HEK293 (cell line): ENCODE data around the gene DCUN1D4.

Source experiments
- CTCF ChIA-PET: fragments of 350-600 bp; formaldehyde crosslinking; extraction: SDS; loops from one replicate; lab custom pipeline; 2021; ENCODE audit warnings: antibody characterized with exemption; lab: Yijun Ruan, JAX
- POLR2A ChIA-PET: fragments of 300-600 bp; formaldehyde crosslinking; extraction: SDS; loops from one replicate; lab custom pipeline; 2020; ENCODE audit warnings: antibody characterized with exemption, inconsistent platforms; lab: Yijun Ruan, JAX
- H3K27ac ChIP-seq: fragments of 200-500 bp; sonication (Bioruptor generic); 2 replicates; pipeline ENCODE4 v1.5.1; 2014; ENCODE audit warnings: low read depth, low read length, control low read depth, inconsistent platforms; ENCODE audit errors: extremely low read depth
- H3K36me3 ChIP-seq, 2 experiments: fragments of 200-500 bp in 1 of 2; sonication (Bioruptor generic) in 1 of 2; 1 replicate in 1 of 2; 2 replicates in 1 of 2; pipeline ENCODE4 v1.5.1; 2014 to 2017; ENCODE audit warnings: inconsistent platforms in 2 of 2, low read length in 2 of 2; ENCODE audit not compliant: control insufficient read depth in 2 of 2, insufficient read depth in 1 of 2
- H3K4me1 ChIP-seq: fragments of 200-500 bp; sonication (Bioruptor generic); 2 replicates; pipeline ENCODE4 v1.5.1; 2014; ENCODE audit warnings: mild to moderate bottlenecking, low read length, inconsistent platforms; ENCODE audit not compliant: control insufficient read depth, insufficient read depth
- H3K4me3 ChIP-seq: 2 replicates; pipeline ENCODE4 v1.5.1; 2011; ENCODE audit warnings: low read depth, mild to moderate bottlenecking, control low read depth, low read length, moderate library complexity
- H3K9me3 ChIP-seq: fragments of 200-500 bp; sonication (Bioruptor generic); 2 replicates; pipeline ENCODE4 v1.5.1; 2014; ENCODE audit warnings: low read depth, low read length, inconsistent platforms; ENCODE audit not compliant: control insufficient read depth, insufficient read depth
- BCL6B ChIP-seq: fragments of 450-650 bp; formaldehyde crosslinking; IDR thresholded peaks from 2 replicates; pipeline ENCODE4 v1.5.1; 2017; ENCODE audit warnings: missing biosample characterization, missing genetic modification characterization
- FEZF1 ChIP-seq: fragments of 450-650 bp; formaldehyde crosslinking; IDR thresholded peaks from 2 replicates; pipeline ENCODE4 v1.5.1; 2016; ENCODE audit warnings: missing biosample characterization, missing genetic modification characterization
- GLIS1 ChIP-seq: fragments of 450-650 bp; formaldehyde crosslinking; IDR thresholded peaks from 2 replicates; pipeline ENCODE4 v1.5.1; 2016; ENCODE audit warnings: missing biosample characterization, missing genetic modification characterization
- KLF8 ChIP-seq: fragments of 450-650 bp; formaldehyde crosslinking; IDR thresholded peaks from 2 replicates; pipeline ENCODE4 v1.5.1; 2016; ENCODE audit warnings: missing biosample characterization, missing genetic modification characterization
- SP3 ChIP-seq: fragments of 450-650 bp; formaldehyde crosslinking; IDR thresholded peaks from 2 replicates; pipeline ENCODE4 v1.5.1; 2016; ENCODE audit warnings: missing biosample characterization, missing genetic modification characterization
- TSHZ1 ChIP-seq: fragments of 450-650 bp; formaldehyde crosslinking; IDR thresholded peaks from 2 replicates; pipeline ENCODE4 v1.5.1; 2016; ENCODE audit warnings: missing biosample characterization, missing genetic modification characterization, borderline replicate concordance
- ZBTB6 ChIP-seq: fragments of 450-650 bp; formaldehyde crosslinking; IDR thresholded peaks from 2 replicates; pipeline ENCODE4 v1.5.1; 2017; ENCODE audit warnings: missing biosample characterization, missing genetic modification characterization
- ZIC2 ChIP-seq: fragments of 450-650 bp; formaldehyde crosslinking; IDR thresholded peaks from 2 replicates; pipeline ENCODE4 v1.5.1; 2016; ENCODE audit warnings: missing biosample characterization, missing genetic modification characterization
- ZNF184 ChIP-seq: fragments of 450-650 bp; IDR thresholded peaks from 2 replicates; pipeline ENCODE4 v1.5.1; 2018; ENCODE audit warnings: missing biosample characterization, mild to moderate bottlenecking, missing genetic modification characterization
- ZNF211 ChIP-seq: fragments of 450-650 bp; formaldehyde crosslinking; IDR thresholded peaks from 2 replicates; pipeline ENCODE4 v1.5.1; 2016; ENCODE audit warnings: low read depth, missing biosample characterization, missing genetic modification characterization
- ZNF221 ChIP-seq: fragments of 450-650 bp; formaldehyde crosslinking; IDR thresholded peaks from 2 replicates; pipeline ENCODE4 v1.5.1; 2017; ENCODE audit warnings: missing biosample characterization, missing genetic modification characterization, borderline replicate concordance
- ZNF280C ChIP-seq: fragments of 450-650 bp; formaldehyde crosslinking; IDR thresholded peaks from 2 replicates; pipeline ENCODE4 v1.5.1; 2016; ENCODE audit warnings: missing biosample characterization, missing genetic modification characterization
- ZNF341 ChIP-seq: fragments of 450-650 bp; formaldehyde crosslinking; IDR thresholded peaks from 2 replicates; pipeline ENCODE4; 2016; ENCODE audit warnings: low read depth, missing biosample characterization, missing genetic modification characterization
- ZNF473 ChIP-seq: fragments of 450-650 bp; formaldehyde crosslinking; IDR thresholded peaks from 2 replicates; pipeline ENCODE4 v1.5.1; 2017; ENCODE audit warnings: missing biosample characterization, missing genetic modification characterization
- ZNF48 ChIP-seq: fragments of 450-650 bp; formaldehyde crosslinking; IDR thresholded peaks from 2 replicates; pipeline ENCODE4 v1.5.1; 2016; ENCODE audit warnings: missing biosample characterization, missing genetic modification characterization
- ZNF521 ChIP-seq: fragments of 450-650 bp; formaldehyde crosslinking; IDR thresholded peaks from 2 replicates; pipeline ENCODE4 v1.5.1; 2017; ENCODE audit warnings: missing biosample characterization, mild to moderate bottlenecking, missing genetic modification characterization
- ZNF560 ChIP-seq: fragments of 450-650 bp; formaldehyde crosslinking; IDR thresholded peaks from 2 replicates; pipeline ENCODE4 v1.5.1; 2017; ENCODE audit warnings: missing biosample characterization, missing genetic modification characterization, borderline replicate concordance
- ZNF580 ChIP-seq: fragments of 450-650 bp; formaldehyde crosslinking; IDR thresholded peaks from 2 replicates; pipeline ENCODE4 v1.5.1; 2016; ENCODE audit warnings: missing biosample characterization, missing genetic modification characterization
- ZNF654 ChIP-seq: fragments of 450-650 bp; formaldehyde crosslinking; IDR thresholded peaks from 2 replicates; pipeline ENCODE4 v1.5.1; 2016; ENCODE audit warnings: low read depth, missing biosample characterization, missing genetic modification characterization
- ZNF658 ChIP-seq: fragments of 450-650 bp; formaldehyde crosslinking; IDR thresholded peaks from 2 replicates; pipeline ENCODE4; 2016; ENCODE audit warnings: missing biosample characterization, missing genetic modification characterization
- ZNF830 ChIP-seq: fragments of 450-650 bp; IDR thresholded peaks from 2 replicates; pipeline ENCODE4 v1.5.0; 2018; ENCODE audit warnings: missing biosample characterization, missing genetic modification characterization, low read depth, mild to moderate bottlenecking, moderate library complexity
- TF ChIP-seq, protein P1 (sequence below): fragments of 450-650 bp; formaldehyde crosslinking; conservative IDR thresholded peaks from 2 replicates; pipeline ENCODE4 v1.5.1; 2016; ENCODE audit warnings: low read depth, missing biosample characterization, missing genetic modification characterization
- TF ChIP-seq, protein P2 (sequence below): fragments of 450-650 bp; formaldehyde crosslinking; IDR thresholded peaks from 2 replicates; pipeline ENCODE4 v1.5.1; 2016; ENCODE audit warnings: missing biosample characterization, missing genetic modification characterization

The DCUN1D4 gene

GRCh38 chr4:51842554-51843308, at the start of gene DCUN1D4:
DCUN1D4 (plus strand) TSS chr4:51843153; CDS start chr4:51843243, 90 bp downstream.
- peak within 1 kb of the TSS; percentile 86 for H3K27ac ChIP-seq
- ChIA-PET POLR2A (interaction anchor here (0.8 to 1.2 kb wide), 5 partner anchors 19 to 870 kb away, joined by 3 to 6 read pairs (median 4); partner anchors contain the start of gene SGCB), CTCF (interaction anchor here (0.5 kb wide), 1 partner anchor 800 kb away, joined by 3 read pairs; no protein-coding TSS in a partner anchor)
- H3K36me3 ChIP-seq, result peaks cover 0 to 5% of the 10 kb centered on the region in 2 experiments; a peak in 1 of 3 replicates
- H3K4me1 ChIP-seq, result no peaks in the 10 kb centered on the region
- H3K4me3 ChIP-seq, result peak within 1 kb of the TSS; percentile 70
- no peaks in the 10 kb centered on the region for H3K9me3 ChIP-seq
- no peak for TF ChIP-seq BCL6B (tag by site-specific recombination)
- TF ChIP-seq FEZF1 (tag by site-specific recombination), result no peak
- TF ChIP-seq, protein P1, sequence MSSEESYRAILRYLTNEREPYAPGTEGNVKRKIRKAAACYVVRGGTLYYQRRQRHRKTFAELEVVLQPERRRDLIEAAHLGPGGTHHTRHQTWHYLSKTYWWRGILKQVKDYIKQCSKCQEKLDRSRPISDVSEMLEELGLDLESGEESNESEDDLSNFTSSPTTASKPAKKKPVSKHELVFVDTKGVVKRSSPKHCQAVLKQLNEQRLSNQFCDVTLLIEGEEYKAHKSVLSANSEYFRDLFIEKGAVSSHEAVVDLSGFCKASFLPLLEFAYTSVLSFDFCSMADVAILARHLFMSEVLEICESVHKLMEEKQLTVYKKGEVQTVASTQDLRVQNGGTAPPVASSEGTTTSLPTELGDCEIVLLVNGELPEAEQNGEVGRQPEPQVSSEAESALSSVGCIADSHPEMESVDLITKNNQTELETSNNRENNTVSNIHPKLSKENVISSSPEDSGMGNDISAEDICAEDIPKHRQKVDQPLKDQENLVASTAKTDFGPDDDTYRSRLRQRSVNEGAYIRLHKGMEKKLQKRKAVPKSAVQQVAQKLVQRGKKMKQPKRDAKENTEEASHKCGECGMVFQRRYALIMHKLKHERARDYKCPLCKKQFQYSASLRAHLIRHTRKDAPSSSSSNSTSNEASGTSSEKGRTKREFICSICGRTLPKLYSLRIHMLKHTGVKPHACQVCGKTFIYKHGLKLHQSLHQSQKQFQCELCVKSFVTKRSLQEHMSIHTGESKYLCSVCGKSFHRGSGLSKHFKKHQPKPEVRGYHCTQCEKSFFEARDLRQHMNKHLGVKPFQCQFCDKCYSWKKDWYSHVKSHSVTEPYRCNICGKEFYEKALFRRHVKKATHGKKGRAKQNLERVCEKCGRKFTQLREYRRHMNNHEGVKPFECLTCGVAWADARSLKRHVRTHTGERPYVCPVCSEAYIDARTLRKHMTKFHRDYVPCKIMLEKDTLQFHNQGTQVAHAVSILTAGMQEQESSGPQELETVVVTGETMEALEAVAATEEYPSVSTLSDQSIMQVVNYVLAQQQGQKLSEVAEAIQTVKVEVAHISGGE, result 0 out of 2 replicates have a peak, but pooled peaks have one; percentile 13
- peak; percentile 97 for TF ChIP-seq SP3 (tag by site-specific recombination)
- TF ChIP-seq ZNF580, result no peak
- TF ChIP-seq TSHZ1 (tag by site-specific recombination), result no peak
- no peak for TF ChIP-seq ZNF221 (tag by site-specific recombination)
- no peak for TF ChIP-seq ZNF654 (tag by site-specific recombination)
- no peak for TF ChIP-seq ZNF473 (tag by site-specific recombination)
- no peak for TF ChIP-seq ZNF341 (tag by site-specific recombination)
- peak; percentile 28 for TF ChIP-seq GLIS1 (tag by site-specific recombination)
- TF ChIP-seq ZNF830 (tag by site-specific recombination), result no peak
- no peak for TF ChIP-seq ZNF48 (tag by site-specific recombination)
- TF ChIP-seq ZNF280C (tag by site-specific recombination), result no peak
- TF ChIP-seq, protein P2, sequence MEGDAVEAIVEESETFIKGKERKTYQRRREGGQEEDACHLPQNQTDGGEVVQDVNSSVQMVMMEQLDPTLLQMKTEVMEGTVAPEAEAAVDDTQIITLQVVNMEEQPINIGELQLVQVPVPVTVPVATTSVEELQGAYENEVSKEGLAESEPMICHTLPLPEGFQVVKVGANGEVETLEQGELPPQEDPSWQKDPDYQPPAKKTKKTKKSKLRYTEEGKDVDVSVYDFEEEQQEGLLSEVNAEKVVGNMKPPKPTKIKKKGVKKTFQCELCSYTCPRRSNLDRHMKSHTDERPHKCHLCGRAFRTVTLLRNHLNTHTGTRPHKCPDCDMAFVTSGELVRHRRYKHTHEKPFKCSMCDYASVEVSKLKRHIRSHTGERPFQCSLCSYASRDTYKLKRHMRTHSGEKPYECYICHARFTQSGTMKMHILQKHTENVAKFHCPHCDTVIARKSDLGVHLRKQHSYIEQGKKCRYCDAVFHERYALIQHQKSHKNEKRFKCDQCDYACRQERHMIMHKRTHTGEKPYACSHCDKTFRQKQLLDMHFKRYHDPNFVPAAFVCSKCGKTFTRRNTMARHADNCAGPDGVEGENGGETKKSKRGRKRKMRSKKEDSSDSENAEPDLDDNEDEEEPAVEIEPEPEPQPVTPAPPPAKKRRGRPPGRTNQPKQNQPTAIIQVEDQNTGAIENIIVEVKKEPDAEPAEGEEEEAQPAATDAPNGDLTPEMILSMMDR (tag by site-specific recombination), result peak; percentile 77
- TF ChIP-seq ZNF184 (tag by site-specific recombination), result no peak
- TF ChIP-seq ZNF521 (tag by site-specific recombination), result no peak
- TF ChIP-seq ZIC2 (tag by site-specific recombination), result peak; percentile 47
- TF ChIP-seq ZNF211, result no peak
- TF ChIP-seq ZBTB6 (tag by site-specific recombination), result no peak; the same call in 1 of the 2 replicates
- no peak for TF ChIP-seq ZNF658 (tag by site-specific recombination)
- TF ChIP-seq ZNF560 (tag by site-specific recombination), result no peak
- TF ChIP-seq KLF8 (tag by site-specific recombination), result no peak; the same call in 1 of the 2 replicates
